Pancreas (tissue), 10 donors: ENCODE measurements around the gene IFNA6. TPM values are rescaled to one million over a fixed set of nuclear protein-coding genes. Genes with fewer than 3 reads are reported as not detected.

ENCODE experiments used
- ATAC-seq, 4 donors: fragments of 200-7000 bp; cut with Tn5 transposase; one replicate each; pipeline versions ENCODE4 v1.8.0 to v1.9.1; 2020; ENCODE audit warnings: mild to moderate bottlenecking in 4 of 4, moderate library complexity in 4 of 4
- DNase-seq, 6 donors: peaks; one replicate each; pipeline ENCODE4 v3.0.0-alpha.2; 2020
- FAIRE-seq: peaks from 2 replicates; lab custom pipeline; 2012; peaks lifted over from hg19 to GRCh38; lab: Jason Lieb, UNC
- H3K27ac ChIP-seq, 4 donors: fragments of 200-600 bp; sonication (generic); 1 replicate in 3 of 4; 2 replicates in 1 of 4; pipeline versions ENCODE4 v1.5.0 to v1.8.0; 2020
- H3K27me3 ChIP-seq, 4 donors: fragments of 200-600 bp; one replicate each; pipeline ENCODE4 v1.8.0; 2021
- H3K36me3 ChIP-seq, 3 donors: fragments of 200-600 bp; sonication (generic) in 1 of 3; one replicate each; pipeline versions ENCODE4 v1.5.0 to v1.8.0; 2020 to 2021
- H3K4me1 ChIP-seq, 3 donors: fragments of 200-600 bp; one replicate each; pipeline ENCODE4 v1.8.0; 2021
- H3K4me3 ChIP-seq, 4 donors: fragments of 200-600 bp; sonication (generic) in 2 of 4; one replicate each; pipeline versions ENCODE4 v1.5.0 to v1.8.0; 2020 to 2021
- H3K9me3 ChIP-seq, 4 donors: fragments of 200-600 bp; one replicate each; pipeline ENCODE4 v1.8.0; 2021
- WGBS, 2 donors: extraction: QIAGEN DNeasy Blood & Tissue Kit; methylation state at CpG; one replicate each; pipeline ENCODE4 v1.1.7; 2013; 5-methylcytosine and 5-hydroxymethylcytosine counted together
- intact Hi-C, 3 donors: fragments of 100-400 bp; cut with DNase I; formaldehyde crosslinking; loops; one replicate each; pipeline versions ENCODE4 v1.11.1 to v1.14.2; 2022
- polyA plus RNA-seq, 2 donors: library from polyadenylated mRNA; stranded (reverse); fragments of 200-250 nt; gene quantifications; one replicate each; pipeline ENCODE4 v1.2.3, GENCODE V29; 2013
- total RNA-seq, 6 donors: library from RNA; stranded (reverse); fragmentation: NEBNext Ultra II Directional in 4 of 6; extraction: Animal tissue kit (Norgen Biotek cat#: 25700) in 4 of 6; gene quantifications; one replicate each; pipeline versions ENCODE4 v1.2.1 to v1.2.4, GENCODE V29; 2021 to 2023
- TF ChIP-seq, protein P1 (sequence below), 4 donors: fragments of 200-600 bp; sonication (generic) in 3 of 4; IDR thresholded peaks; one replicate each; pipeline versions ENCODE4 v1.5.0 to v1.8.0; 2021; ENCODE audit warnings: antibody characterized with exemption in 4 of 4
- donor health status: healthy with polysubstance abuse.
- donor health status: DM: no; HTN: no; CAD: no; lungs with moderate emphysema.
- donor health status: DM: no; HTN: no; CAD: no.
- donor health status: control.
- donor health status: control.
- donor health status: Bipolar disorder and iron deficiency.
- donor health status: DM: yes; HTN: yes; CAD: no.
- donor health status: DM: no; HTN: no; CAD: no.
- donor health status: DM: no; HTN: no; CAD: no.
- donor health status: DM: yes; HTN: yes; CAD: no.

IFNA6 gene
- total RNA-seq (not detected), polyA plus RNA-seq (not detected)

DNA sequence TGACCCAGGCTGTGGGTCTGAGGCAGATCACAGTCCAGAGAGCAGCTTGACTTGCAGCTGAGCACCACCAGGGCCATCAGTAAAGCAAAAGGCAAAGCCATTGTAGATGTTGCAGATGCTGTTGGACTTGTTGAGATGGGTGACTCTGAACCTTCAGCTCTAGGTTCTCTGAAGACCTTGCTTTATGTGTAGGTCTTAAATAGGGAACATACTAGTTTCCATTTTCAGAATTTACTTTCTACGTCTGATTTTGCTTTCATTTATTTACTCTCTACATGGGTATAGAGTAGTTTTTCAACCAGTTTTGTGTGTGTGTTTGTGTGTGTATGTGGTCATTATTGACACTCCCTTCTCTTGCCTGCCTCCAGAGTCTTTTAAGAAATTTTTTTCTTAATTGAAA, at the start of gene IFNA6:
IFNA6 (minus strand) TSS at position 101 of the 400 bp plus-strand sequence; CDS start at position 101, 0 bp downstream.
- intact Hi-C loops: no loop called here
- 45 to 58% methylated on average over 1 of the region's 1 CpG for WGBS, 2 donors
- DNase-seq (no peak), FAIRE-seq (no peak), ATAC-seq (no peak)
- H3K4me3 ChIP-seq: no peak within 1 kb of the TSS
- no peaks in the 10 kb centered on the region for H3K27me3 ChIP-seq
- H3K27ac ChIP-seq: no peak within 1 kb of the TSS
- H3K36me3 ChIP-seq: no peaks in the 10 kb centered on the region
- TF ChIP-seq, protein P1, sequence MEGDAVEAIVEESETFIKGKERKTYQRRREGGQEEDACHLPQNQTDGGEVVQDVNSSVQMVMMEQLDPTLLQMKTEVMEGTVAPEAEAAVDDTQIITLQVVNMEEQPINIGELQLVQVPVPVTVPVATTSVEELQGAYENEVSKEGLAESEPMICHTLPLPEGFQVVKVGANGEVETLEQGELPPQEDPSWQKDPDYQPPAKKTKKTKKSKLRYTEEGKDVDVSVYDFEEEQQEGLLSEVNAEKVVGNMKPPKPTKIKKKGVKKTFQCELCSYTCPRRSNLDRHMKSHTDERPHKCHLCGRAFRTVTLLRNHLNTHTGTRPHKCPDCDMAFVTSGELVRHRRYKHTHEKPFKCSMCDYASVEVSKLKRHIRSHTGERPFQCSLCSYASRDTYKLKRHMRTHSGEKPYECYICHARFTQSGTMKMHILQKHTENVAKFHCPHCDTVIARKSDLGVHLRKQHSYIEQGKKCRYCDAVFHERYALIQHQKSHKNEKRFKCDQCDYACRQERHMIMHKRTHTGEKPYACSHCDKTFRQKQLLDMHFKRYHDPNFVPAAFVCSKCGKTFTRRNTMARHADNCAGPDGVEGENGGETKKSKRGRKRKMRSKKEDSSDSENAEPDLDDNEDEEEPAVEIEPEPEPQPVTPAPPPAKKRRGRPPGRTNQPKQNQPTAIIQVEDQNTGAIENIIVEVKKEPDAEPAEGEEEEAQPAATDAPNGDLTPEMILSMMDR (IDR thresholded peaks at IDR 0.05): no peak
- H3K4me1 ChIP-seq: no peaks in the 10 kb centered on the region
- H3K9me3 ChIP-seq: no peaks in the 10 kb centered on the region

DNA sequence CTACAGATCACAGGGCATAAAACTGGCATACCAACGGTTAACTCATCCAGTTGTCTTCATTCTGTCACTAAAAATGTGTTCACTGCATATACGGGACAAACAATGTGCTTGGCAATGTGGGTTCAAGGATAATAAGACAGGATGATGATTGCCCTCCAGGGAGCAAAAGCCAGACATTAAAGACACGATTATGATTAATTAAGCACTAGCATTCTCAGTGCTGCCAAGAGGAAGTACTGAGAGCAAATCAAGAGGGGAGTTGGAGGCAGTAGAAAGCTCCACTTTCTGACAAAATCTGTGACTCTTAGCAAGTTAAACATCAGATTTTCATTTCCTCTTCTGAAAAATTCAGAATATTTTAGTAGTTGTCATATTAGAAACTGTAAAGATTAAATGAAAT, 49.3 kb upstream of the IFNA6 start:
- no peak for FAIRE-seq
- peaks cover 0 to 58% (median 3%) of the 10 kb centered on the region in 4 donors for H3K27me3 ChIP-seq

DNA sequence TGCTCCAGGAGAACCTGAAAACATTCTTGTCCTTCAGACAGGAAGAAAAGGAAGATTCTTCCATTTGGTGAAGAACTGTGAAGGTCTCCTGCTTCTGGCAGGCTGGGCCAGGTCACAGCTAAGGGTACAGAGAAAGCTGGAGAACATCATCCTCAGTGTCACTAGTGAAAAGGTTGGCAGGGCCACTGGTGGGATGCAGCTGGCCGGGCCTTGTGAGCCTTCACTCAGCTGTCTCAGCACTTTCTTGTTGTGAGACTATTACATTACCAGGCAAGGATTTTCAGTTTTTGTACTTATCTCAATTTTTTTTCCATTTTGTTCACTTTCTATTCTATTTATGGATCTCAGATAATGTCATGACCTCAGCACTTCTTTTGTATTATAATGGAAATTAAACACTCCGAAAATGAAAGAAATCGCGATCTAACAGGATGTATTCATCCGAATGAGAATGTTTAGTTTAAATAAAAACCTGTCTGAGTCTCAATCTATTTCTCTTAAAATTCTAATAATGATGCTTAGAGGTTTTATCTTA, 48.3 kb upstream of the IFNA6 start:
- 77 to 85% methylated on average over 5 of the region's 5 CpGs for WGBS, 2 donors
- DNase-seq: no peak
- H3K27me3 ChIP-seq: peaks cover 0 to 61% (median 3%) of the 10 kb centered on the region in 4 donors
- H3K9me3 ChIP-seq: no peaks in the 10 kb centered on the region
- no peak overlapping the region for H3K27ac ChIP-seq
- intact Hi-C loops: loop anchor here in 2 of 3 donors (10.0 kb wide), 2 partner anchors 74 to 176 kb away; no protein-coding TSS in a partner anchor
- H3K36me3 ChIP-seq: no peaks in the 10 kb centered on the region
- no peaks in the 10 kb centered on the region for H3K4me1 ChIP-seq
- H3K4me3 ChIP-seq: no peak overlapping the region
- no peak for ATAC-seq
- TF ChIP-seq, protein P1 (IDR thresholded peaks at IDR 0.05): no peak
- no peak for FAIRE-seq

More for the DNA sequence above, 49.3 kb upstream of the IFNA6 start:
- TF ChIP-seq, protein P1 (IDR thresholded peaks at IDR 0.05): no peak
- no peak for DNase-seq
- Histone ChIP-seq H3K4me1 (no peaks in the 10 kb centered on the region), H3K27ac (no peak overlapping the region), H3K9me3 (no peaks in the 10 kb centered on the region), H3K36me3 (no peaks in the 10 kb centered on the region), H3K4me3 (no peak overlapping the region)
- intact Hi-C loops: loop anchor here in 2 of 3 donors (10.0 kb wide), 2 partner anchors 75 to 175 kb away; no protein-coding TSS in a partner anchor
- 14 to 19% methylated on average over 3 of the region's 3 CpGs for WGBS, 2 donors
- ATAC-seq: no peak

DNA sequence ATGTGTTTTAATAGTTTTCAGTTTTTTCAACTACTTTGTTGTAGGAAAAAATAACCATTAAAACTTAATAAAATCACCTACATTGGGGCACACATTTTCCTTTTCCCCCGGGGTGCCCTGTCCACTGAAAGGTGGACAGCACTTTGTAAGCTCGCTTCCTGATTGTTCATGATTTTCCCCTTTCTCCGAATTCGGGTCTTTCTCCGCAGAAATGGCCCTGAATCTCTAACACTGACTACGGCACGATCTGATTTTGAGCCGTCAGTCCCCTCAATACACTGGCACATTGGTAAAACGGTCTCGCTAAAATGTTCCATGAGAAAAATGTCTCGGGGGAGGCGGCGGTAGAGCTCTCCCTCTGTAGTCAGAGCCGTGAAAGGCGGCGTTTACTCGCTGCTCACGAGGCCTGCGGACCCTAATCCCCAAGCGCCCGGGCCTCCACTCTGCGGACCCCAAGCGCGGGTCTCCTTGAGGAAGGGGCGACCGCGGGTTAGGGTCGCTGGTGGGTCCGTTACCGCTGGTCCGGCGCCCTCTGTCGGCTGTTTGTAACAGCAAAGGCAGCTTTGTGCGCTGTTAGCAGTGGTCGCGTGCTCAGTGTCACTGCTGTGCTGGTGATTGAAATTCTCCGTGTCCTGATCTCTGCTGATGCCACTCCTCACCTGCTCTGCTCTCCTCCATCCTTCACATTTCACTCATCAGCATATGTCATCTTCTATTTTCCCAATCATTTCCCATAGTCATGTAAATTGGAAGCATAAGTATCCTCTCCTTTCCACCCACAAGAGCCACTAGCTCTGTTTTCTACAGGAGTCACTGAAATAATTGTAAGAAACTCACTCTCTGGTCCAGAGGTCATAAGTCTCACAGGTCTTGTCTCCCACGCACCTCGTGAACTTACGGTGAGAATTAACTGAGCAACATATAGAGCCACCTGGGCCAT, 45.4 kb upstream of the IFNA6 start:
- FAIRE-seq (no peak), DNase-seq (peak in 5 of 6 donors; percentile 44 to 79 (median 48)), ATAC-seq (peak; percentile 70 to 91 (median 86))
- no peaks in the 10 kb centered on the region for H3K4me1 ChIP-seq
- H3K27me3 ChIP-seq: peaks cover 0 to 36% (median 0%) of the 10 kb centered on the region in 4 donors
- H3K9me3 ChIP-seq: no peaks in the 10 kb centered on the region
- TF ChIP-seq, protein P1 (IDR thresholded peaks at IDR 0.05): peak; percentile 49 to 73 (median 68)
- 4 to 5% methylated on average over 40 of the region's 40 CpGs for WGBS, 2 donors
- no peak overlapping the region for H3K27ac ChIP-seq
- H3K36me3 ChIP-seq: no peaks in the 10 kb centered on the region
- intact Hi-C loops: loop anchor here in 2 of 3 donors (10.0 kb wide), 2 partner anchors 71 to 179 kb away; no protein-coding TSS in a partner anchor
- H3K4me3 ChIP-seq: peak overlapping the region in 2 of 4 donors; percentile 27 to 42
